Suprapubic skin (tissue), 4 donors: ENCODE data around the gene RBPMS2. TPM values are rescaled to one million over a fixed set of nuclear protein-coding genes. Genes with fewer than 3 reads are reported as not detected.
"Not testable (repeated sequence)": the region's sequence is repeated elsewhere in the genome, so short reads cannot be mapped to it uniquely, and the experiment has no call there.

Experiments
- DNase-seq, 2 donors: peaks; one replicate each; pipeline ENCODE4 v3.0.0-alpha.2; 2019; ENCODE audit warnings: low spot score in 2 of 2
- H3K27ac ChIP-seq: fragments of 200-600 bp; sonication (generic); one replicate; pipeline ENCODE4 v1.5.1; 2019
- H3K27me3 ChIP-seq: fragments of 200-600 bp; sonication (generic); one replicate; pipeline ENCODE4 v1.5.1; 2019
- H3K36me3 ChIP-seq: fragments of 200-600 bp; sonication (generic); one replicate; pipeline ENCODE4 v1.5.1; 2019
- H3K4me1 ChIP-seq: fragments of 200-600 bp; sonication (generic); one replicate; pipeline ENCODE4 v1.5.1; 2019
- H3K4me3 ChIP-seq: fragments of 200-600 bp; sonication (generic); one replicate; pipeline ENCODE4 v1.5.1; 2019; ENCODE audit warnings: mild to moderate bottlenecking
- H3K9me3 ChIP-seq: fragments of 200-600 bp; sonication (generic); one replicate; pipeline ENCODE4 v1.5.1; 2019
- CTCF ChIP-seq, 2 donors: fragments of 200-600 bp in 1 of 2; fragments of 450-650 bp in 1 of 2; sonication (generic) in 1 of 2; IDR thresholded peaks; one replicate each; pipeline ENCODE4 v1.5.1; 2016 to 2019; ENCODE audit warnings: antibody characterized with exemption in 2 of 2, mild to moderate bottlenecking in 1 of 2, moderate library complexity in 1 of 2
- EP300 ChIP-seq: sonication (generic); formaldehyde crosslinking; IDR thresholded peaks from one replicate; pipeline ENCODE4 v1.6.1; 2017; ENCODE audit warnings: antibody characterized with exemption
- POLR2A ChIP-seq, 2 donors: fragments of 450-650 bp; IDR thresholded peaks; one replicate each; pipeline ENCODE4 v1.6.1; 2017; ENCODE audit warnings: antibody characterized with exemption in 2 of 2, mild to moderate bottlenecking in 2 of 2, moderate library complexity in 2 of 2
- POLR2AphosphoS5 ChIP-seq, 3 donors: sonication (generic); formaldehyde crosslinking; IDR thresholded peaks; one replicate each; pipeline ENCODE4 v1.6.1; 2017; ENCODE audit warnings: antibody characterized with exemption in 3 of 3
- WGBS: methylation state at CpG from one replicate; pipeline ENCODE4 v1.1.5; 2018; 5-methylcytosine and 5-hydroxymethylcytosine counted together
- total RNA-seq, 4 donors: library from RNA; depleted of rRNA; stranded (reverse); fragments of >200 nt; gene quantifications; one replicate each; pipeline ENCODE4 v1.1.0, GENCODE V29; 2016

RBPMS2 gene
- total RNA-seq, 4 donors from 2014 or later = 0.68 to 1.1 (median 0.79) TPM

- DNase-seq = no peak
- Histone ChIP-seq H3K4me3 (no peak overlapping the region), H3K4me1 (peaks cover 11% of the 10 kb centered on the region), H3K9me3 (no peaks in the 10 kb centered on the region), H3K36me3 (no peaks in the 10 kb centered on the region), H3K27ac (no peak overlapping the region), H3K27me3 (no peaks in the 10 kb centered on the region)
- TF ChIP-seq POLR2AphosphoS5 (IDR thresholded peaks at IDR 0.05) = no peak
- no peak for TF ChIP-seq CTCF (IDR thresholded peaks at IDR 0.05)
- TF ChIP-seq EP300 = no peak
- no peak for TF ChIP-seq POLR2A (IDR thresholded peaks at IDR 0.05)
- WGBS = 76% methylated on average over 13 of the region's 13 CpGs
These were observed 31.8 kb upstream of the RBPMS2 start for GRCh38 chr15:64807051-64807749.

GRCh38 chr15:64806509-64806908 lies 31.1 kb upstream of the RBPMS2 start:
- peaks cover 8% of the 10 kb centered on the region for H3K4me1 ChIP-seq
- H3K4me3 ChIP-seq = no peak overlapping the region
- H3K9me3 ChIP-seq = no peaks in the 10 kb centered on the region
- 87% methylated on average over 6 of the region's 6 CpGs for WGBS
- no peaks in the 10 kb centered on the region for H3K27me3 ChIP-seq
- H3K36me3 ChIP-seq = no peaks in the 10 kb centered on the region
- TF ChIP-seq EP300 (no peak), POLR2AphosphoS5 (IDR thresholded peaks at IDR 0.05) (no peak), CTCF (IDR thresholded peaks at IDR 0.05) (no peak), POLR2A (IDR thresholded peaks at IDR 0.05) (no peak)
- no peak overlapping the region for H3K27ac ChIP-seq
- no peak for DNase-seq

GRCh38 chr15:64804619-64805018 lies 29.2 kb upstream of the RBPMS2 start:
- H3K27me3 ChIP-seq = no peaks in the 10 kb centered on the region
- DNase-seq = no peak
- H3K9me3 ChIP-seq = no peaks in the 10 kb centered on the region
- H3K4me1 ChIP-seq = no peaks in the 10 kb centered on the region
- TF ChIP-seq CTCF (IDR thresholded peaks at IDR 0.05) = no peak
- no peak for TF ChIP-seq POLR2A (IDR thresholded peaks at IDR 0.05)
- TF ChIP-seq EP300 = no peak
- TF ChIP-seq POLR2AphosphoS5 (IDR thresholded peaks at IDR 0.05) = no peak
- H3K36me3 ChIP-seq = no peaks in the 10 kb centered on the region
- no peak overlapping the region for H3K4me3 ChIP-seq
- H3K27ac ChIP-seq = no peak overlapping the region
- WGBS = 50% methylated on average over 2 of the region's 2 CpGs

- TF ChIP-seq POLR2A (IDR thresholded peaks at IDR 0.05) (no peak), EP300 (no peak), CTCF (IDR thresholded peaks at IDR 0.05) (no peak), POLR2AphosphoS5 (IDR thresholded peaks at IDR 0.05) (no peak)
- no peaks in the 10 kb centered on the region for H3K9me3 ChIP-seq
- 100% methylated on average over 1 of the region's 1 CpG for WGBS
- no peak for DNase-seq
- no peaks in the 10 kb centered on the region for H3K4me1 ChIP-seq
- H3K27ac ChIP-seq = no peak overlapping the region
- no peak overlapping the region for H3K4me3 ChIP-seq
- no peaks in the 10 kb centered on the region for H3K27me3 ChIP-seq
- H3K36me3 ChIP-seq = no peaks in the 10 kb centered on the region
These were observed 28.1 kb upstream of the RBPMS2 start for GRCh38 chr15:64803526-64803925.

GRCh38 chr15:64800476-64800875 lies 25.1 kb upstream of the RBPMS2 start:
- Histone ChIP-seq H3K27me3 (no peaks in the 10 kb centered on the region), H3K4me3 (no peak overlapping the region), H3K4me1 (no peaks in the 10 kb centered on the region), H3K9me3 (no peaks in the 10 kb centered on the region), H3K27ac (no peak overlapping the region), H3K36me3 (no peaks in the 10 kb centered on the region)
- no peak for DNase-seq
- TF ChIP-seq POLR2AphosphoS5 (IDR thresholded peaks at IDR 0.05) (no peak), CTCF (IDR thresholded peaks at IDR 0.05) (no peak), POLR2A (IDR thresholded peaks at IDR 0.05) (no peak), EP300 (no peak)
- 88% methylated on average over 2 of the region's 2 CpGs for WGBS

GRCh38 chr15:64798905-64799304 lies 23.5 kb upstream of the RBPMS2 start:
- not testable (repeated sequence) for H3K36me3 ChIP-seq, H3K4me3 ChIP-seq, H3K9me3 ChIP-seq, H3K4me1 ChIP-seq, DNase-seq, H3K27ac ChIP-seq, H3K27me3 ChIP-seq
- no CpG with 5 or more reads among the region's 29 CpGs for whole genome bisulfite sequencing

GRCh38 chr15:64795921-64796320 lies 20.5 kb upstream of the RBPMS2 start:
- WGBS = 88% methylated on average over 9 of the region's 9 CpGs
- not testable (repeated sequence) for H3K36me3 ChIP-seq, H3K4me3 ChIP-seq, H3K27me3 ChIP-seq, H3K9me3 ChIP-seq, H3K4me1 ChIP-seq, DNase-seq, H3K27ac ChIP-seq

GRCh38 chr15:64795299-64795698 lies 19.9 kb upstream of the RBPMS2 start:
- not testable (repeated sequence) for H3K4me3 ChIP-seq, H3K27ac ChIP-seq, H3K36me3 ChIP-seq, H3K27me3 ChIP-seq, H3K9me3 ChIP-seq, H3K4me1 ChIP-seq, DNase-seq
- WGBS = 95% methylated on average over 7 of the region's 7 CpGs
